ENCODE results near the gene ZNF784.

ZNF784 gene

DNA sequence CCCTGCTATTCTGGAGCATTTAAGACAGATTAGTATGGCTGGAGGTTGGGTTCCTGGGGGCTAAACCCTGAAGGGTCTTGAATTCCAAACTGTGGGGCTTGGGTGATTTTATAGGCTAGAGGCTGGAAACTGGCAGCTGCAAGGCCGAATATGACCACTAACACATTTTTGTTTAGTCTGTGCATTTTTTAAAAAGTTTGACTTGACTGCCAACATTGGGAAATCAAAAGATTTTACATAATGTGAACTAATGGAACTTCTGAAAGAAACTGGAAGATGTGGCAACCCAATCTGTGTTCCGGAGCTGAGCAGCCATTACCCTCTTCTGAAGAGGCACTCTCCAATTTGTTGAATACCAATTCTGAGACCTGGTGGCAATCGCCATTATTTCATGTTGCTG, 5.1 kb downstream of the ZNF784 start:
- Histone ChIP-seq H3K36me3 (ENCODE audit: control insufficient read depth, insufficient read depth, low read length) (peaks cover 21% of the 10 kb centered on the region), H3K27me3 (replicated peaks; ENCODE audit: control insufficient read depth, insufficient read depth, low read length) (no peaks in the 10 kb centered on the region), H3K4me3 (replicated peaks; ENCODE audit: low read depth, low read length) (no peak overlapping the region)
- TF ChIP-seq, protein P1, sequence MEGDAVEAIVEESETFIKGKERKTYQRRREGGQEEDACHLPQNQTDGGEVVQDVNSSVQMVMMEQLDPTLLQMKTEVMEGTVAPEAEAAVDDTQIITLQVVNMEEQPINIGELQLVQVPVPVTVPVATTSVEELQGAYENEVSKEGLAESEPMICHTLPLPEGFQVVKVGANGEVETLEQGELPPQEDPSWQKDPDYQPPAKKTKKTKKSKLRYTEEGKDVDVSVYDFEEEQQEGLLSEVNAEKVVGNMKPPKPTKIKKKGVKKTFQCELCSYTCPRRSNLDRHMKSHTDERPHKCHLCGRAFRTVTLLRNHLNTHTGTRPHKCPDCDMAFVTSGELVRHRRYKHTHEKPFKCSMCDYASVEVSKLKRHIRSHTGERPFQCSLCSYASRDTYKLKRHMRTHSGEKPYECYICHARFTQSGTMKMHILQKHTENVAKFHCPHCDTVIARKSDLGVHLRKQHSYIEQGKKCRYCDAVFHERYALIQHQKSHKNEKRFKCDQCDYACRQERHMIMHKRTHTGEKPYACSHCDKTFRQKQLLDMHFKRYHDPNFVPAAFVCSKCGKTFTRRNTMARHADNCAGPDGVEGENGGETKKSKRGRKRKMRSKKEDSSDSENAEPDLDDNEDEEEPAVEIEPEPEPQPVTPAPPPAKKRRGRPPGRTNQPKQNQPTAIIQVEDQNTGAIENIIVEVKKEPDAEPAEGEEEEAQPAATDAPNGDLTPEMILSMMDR (IDR thresholded peaks at IDR 0.05; ENCODE audit: insufficient read depth, low read length, poor library complexity, severe bottlenecking): no peak
- DNase-seq (ENCODE audit: extremely low read depth, insufficient read length): no peak

DNA sequence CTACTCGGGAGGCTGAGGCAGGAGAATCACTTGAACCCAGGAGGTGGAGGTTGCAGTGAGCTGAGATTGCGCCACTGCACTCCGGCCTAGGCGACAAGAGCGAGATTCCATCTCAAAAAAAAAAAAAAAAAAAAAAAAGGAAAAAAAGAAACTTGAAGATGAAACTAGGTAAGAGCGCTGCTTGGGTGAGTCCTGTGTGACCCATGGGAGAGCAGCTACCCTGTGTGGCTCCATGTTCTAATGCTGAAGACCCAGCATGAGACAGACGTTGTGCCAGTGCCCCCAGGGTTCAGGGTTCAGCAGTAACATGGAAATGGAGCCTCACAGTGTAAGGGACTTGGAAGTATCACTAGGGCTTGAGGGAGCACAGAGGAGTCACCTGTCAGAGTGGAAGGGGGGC, 5.9 kb downstream of the ZNF784 start:
- H3K27me3 ChIP-seq (replicated peaks; ENCODE audit: control insufficient read depth, insufficient read depth, low read length): no peaks in the 10 kb centered on the region
- no peak overlapping the region for H3K4me3 ChIP-seq (replicated peaks; ENCODE audit: low read depth, low read length)
- H3K36me3 ChIP-seq (ENCODE audit: control insufficient read depth, insufficient read depth, low read length): peaks cover 21% of the 10 kb centered on the region
- DNase-seq (ENCODE audit: extremely low read depth, insufficient read length): no peak
- TF ChIP-seq, protein P1 (IDR thresholded peaks at IDR 0.05; ENCODE audit: insufficient read depth, low read length, poor library complexity, severe bottlenecking): no peak

DNA sequence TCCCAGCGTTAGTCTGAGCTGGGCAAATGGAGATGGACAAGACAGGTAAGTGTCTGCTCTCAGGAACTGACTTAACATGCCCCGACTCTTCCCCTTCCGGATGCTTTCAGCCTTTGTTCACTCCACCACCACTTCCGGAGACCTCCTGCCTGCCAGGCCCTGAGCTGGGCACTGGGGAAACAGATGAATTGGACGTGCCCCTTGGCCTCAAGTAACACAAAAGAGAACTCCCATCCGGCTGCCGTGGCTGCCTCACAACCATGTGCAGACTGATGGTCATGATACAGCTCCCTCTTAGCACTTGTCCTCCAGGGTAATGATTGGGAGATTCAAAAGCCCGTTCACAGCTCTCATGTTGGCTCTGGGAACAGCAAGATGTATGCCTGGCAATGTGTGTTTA, 6.9 kb downstream of the ZNF784 start:
- TF ChIP-seq, protein P1 (IDR thresholded peaks at IDR 0.05; ENCODE audit: insufficient read depth, low read length, poor library complexity, severe bottlenecking): no peak
- H3K36me3 ChIP-seq (ENCODE audit: control insufficient read depth, insufficient read depth, low read length): peaks cover 21% of the 10 kb centered on the region
- H3K27me3 ChIP-seq (replicated peaks; ENCODE audit: control insufficient read depth, insufficient read depth, low read length): no peaks in the 10 kb centered on the region
- no peak for DNase-seq (ENCODE audit: extremely low read depth, insufficient read length)
- H3K4me3 ChIP-seq (replicated peaks; ENCODE audit: low read depth, low read length): no peak overlapping the region

DNA sequence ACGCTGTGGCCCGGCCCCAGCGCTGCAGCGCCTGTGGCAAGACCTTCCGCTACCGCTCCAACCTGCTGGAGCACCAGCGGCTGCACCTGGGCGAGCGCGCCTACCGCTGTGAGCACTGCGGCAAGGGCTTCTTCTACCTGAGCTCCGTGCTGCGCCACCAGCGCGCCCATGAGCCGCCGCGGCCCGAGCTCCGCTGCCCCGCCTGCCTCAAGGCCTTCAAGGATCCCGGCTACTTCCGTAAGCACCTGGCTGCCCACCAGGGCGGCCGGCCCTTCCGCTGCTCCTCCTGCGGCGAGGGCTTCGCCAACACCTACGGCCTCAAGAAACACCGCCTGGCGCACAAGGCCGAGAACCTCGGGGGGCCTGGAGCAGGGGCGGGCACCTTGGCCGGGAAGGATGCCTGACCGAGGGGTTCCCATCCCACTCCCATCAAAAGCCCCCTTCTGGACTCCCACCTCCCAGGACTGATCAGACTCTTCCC, 7.9 kb downstream of the ZNF784 start:
- Histone ChIP-seq H3K36me3 (ENCODE audit: control insufficient read depth, insufficient read depth, low read length) (peaks cover 21% of the 10 kb centered on the region), H3K27me3 (replicated peaks; ENCODE audit: control insufficient read depth, insufficient read depth, low read length) (no peaks in the 10 kb centered on the region), H3K4me3 (replicated peaks; ENCODE audit: low read depth, low read length) (no peak overlapping the region)
- TF ChIP-seq, protein P1 (IDR thresholded peaks at IDR 0.05; ENCODE audit: insufficient read depth, low read length, poor library complexity, severe bottlenecking): no peak
- DNase-seq (ENCODE audit: extremely low read depth, insufficient read length): no peak

DNA sequence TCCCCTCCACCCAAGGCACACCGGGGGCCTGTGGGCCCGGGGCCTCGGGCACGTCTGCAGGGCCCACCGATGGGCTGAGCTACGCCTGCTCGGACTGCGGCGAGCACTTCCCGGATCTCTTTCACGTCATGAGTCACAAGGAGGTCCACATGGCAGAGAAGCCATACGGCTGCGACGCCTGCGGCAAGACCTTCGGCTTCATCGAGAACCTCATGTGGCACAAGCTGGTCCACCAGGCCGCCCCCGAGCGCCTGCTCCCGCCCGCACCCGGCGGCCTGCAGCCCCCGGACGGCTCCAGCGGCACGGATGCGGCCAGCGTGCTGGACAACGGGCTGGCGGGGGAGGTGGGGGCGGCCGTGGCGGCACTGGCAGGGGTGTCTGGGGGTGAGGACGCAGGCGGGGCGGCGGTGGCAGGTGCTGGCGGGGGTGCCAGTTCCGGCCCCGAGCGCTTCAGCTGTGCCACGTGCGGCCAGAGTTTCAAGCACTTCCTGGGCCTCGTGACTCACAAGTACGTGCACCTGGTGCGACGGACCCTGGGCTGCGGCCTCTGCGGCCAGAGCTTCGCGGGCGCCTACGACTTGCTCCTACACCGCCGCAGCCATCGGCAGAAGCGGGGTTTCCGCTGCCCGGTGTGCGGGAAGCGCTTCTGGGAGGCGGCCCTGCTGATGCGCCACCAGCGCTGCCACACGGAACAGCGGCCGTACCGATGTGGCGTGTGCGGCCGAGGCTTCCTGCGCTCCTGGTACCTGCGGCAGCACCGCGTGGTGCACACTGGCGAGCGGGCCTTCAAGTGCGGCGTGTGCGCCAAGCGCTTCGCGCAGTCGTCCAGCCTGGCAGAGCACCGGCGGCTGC, 8.6 kb downstream of the ZNF784 start:
- no peaks in the 10 kb centered on the region for H3K27me3 ChIP-seq (replicated peaks; ENCODE audit: control insufficient read depth, insufficient read depth, low read length)
- DNase-seq (ENCODE audit: extremely low read depth, insufficient read length): no peak
- TF ChIP-seq, protein P1 (IDR thresholded peaks at IDR 0.05; ENCODE audit: insufficient read depth, low read length, poor library complexity, severe bottlenecking): no peak
- H3K36me3 ChIP-seq (ENCODE audit: control insufficient read depth, insufficient read depth, low read length): peaks cover 21% of the 10 kb centered on the region
- H3K4me3 ChIP-seq (replicated peaks; ENCODE audit: low read depth, low read length): no peak overlapping the region
